HT-29 (cell line): ENCODE data around the gene MVD. TPM values are rescaled to one million over a fixed set of nuclear protein-coding genes. Genes with fewer than 3 reads are reported as not detected.

Experiments used
- DNase-seq: peaks from one replicate; pipeline ENCODE4 v3.0.0-alpha.2; 2015; ENCODE audit warnings: low spot score
- total RNA-seq: library from RNA; depleted of rRNA; stranded (reverse); fragments of >200 nt; shearing (Covaris generic); gene quantifications from 2 replicates; pipeline ENCODE4 v1.2.3, GENCODE V29; 2014

Gene MVD
- total RNA-seq, 1 experiment from 2014 or later: 109 TPM

DNA sequence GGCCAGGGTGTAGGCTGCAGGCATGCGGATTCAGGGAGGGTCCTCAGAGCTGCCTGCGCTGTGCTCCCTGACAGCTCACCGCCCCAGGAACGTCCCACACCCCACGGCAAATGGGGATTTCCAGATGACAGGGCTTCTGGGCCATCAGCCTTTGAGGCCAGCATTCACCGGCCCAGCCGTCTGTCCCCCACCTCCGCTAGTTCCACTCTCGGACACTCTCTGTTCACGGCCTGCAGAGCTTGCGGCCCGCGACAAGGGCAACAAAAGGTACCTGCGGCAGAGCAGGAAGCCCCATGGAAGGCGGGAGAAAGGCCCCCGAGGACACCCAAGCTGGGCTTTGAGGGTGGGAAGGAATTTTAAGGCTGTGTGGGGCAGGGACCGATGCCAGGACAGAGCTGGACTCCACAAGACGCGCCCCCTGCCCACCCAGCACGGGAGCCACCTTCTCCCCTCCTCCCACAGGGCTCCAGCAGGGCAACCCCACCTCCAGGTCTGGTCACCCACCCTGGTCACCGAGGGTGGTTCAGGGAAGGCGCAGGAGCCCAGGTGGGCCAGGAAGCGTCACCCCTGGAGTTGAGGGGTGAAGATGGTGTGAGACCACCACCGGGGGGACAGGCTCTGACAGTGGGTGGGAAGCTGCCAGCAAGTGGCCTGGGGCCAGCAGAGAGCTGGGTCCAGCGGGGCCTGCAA, 6.5 kb downstream of the MVD start:
- DNase-seq: no peak

- DNase-seq: no peak
Observed at GRCh38 chr16:88655733-88656281, 7.1 kb downstream of the MVD start.

DNA sequence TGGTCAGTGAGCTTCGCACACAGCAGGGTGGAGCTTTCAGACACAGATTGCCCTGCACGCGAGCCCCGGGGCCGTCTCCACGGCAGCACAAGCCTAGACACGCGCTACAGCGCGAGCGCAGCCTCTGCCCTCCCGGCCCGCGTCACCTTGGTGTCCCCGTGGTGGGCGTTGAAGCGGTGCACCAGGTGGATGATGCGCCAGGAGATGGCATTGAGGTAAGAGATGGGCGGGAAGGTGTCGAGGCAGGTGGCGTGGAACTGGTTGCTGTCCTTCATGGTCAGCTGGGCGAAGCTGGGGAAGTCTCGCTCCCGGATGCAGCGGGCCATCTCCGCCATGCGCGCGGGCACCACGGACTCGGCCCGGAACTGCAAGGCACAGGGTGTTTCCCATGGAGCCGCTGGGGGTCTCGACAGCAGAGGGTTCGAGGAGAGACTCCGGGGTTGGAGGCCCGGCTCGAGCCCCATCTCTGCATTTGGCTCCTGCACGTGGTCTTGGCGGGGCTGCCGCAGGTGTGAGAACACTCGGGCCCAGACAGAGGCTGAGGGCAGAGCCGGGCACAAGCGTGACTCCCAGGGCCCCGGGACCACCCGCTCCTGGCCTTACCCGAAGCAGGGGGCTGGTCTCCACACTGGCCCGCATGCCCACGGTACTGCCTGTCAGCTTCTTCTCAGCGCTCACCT, 7.7 kb downstream of the MVD start:
- DNase-seq: no peak

DNA sequence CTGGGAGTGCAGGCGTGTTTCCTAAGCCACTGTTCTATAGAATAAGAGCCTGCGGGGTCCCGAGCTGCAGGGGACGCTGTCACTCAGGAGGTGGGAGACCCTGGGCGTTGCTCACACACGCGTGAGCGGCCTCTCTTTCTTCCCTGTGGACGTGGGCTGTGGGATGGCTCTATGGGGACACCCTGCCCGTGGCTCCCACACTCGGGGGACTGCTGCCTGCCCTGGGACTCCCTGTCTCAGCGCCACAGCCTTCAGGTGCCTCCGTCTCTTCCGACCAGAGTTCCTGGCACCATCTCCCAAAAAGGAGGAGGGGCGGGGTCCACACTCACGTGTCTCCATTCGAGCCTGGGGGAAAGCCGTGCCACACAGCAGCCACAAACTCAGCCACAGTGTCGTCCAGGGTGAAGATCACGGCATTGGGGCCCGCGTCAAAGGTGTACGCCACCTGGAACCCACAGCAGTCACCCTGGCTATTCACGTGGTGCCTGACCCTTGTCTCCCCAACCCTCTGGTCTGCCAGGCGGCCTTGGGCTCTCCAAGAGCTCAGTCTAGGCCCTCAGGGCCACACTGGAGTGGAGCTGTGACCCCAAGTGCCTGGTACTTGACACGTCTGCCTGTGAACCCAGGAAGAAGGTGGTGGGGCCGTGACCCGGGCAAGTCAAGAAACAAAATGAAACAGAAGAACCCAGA, 8.4 kb downstream of the MVD start:
- no peak for DNase-seq

- no peak for DNase-seq
Observed at GRCh38 chr16:88653596-88654362, 9.1 kb downstream of the MVD start.

DNA sequence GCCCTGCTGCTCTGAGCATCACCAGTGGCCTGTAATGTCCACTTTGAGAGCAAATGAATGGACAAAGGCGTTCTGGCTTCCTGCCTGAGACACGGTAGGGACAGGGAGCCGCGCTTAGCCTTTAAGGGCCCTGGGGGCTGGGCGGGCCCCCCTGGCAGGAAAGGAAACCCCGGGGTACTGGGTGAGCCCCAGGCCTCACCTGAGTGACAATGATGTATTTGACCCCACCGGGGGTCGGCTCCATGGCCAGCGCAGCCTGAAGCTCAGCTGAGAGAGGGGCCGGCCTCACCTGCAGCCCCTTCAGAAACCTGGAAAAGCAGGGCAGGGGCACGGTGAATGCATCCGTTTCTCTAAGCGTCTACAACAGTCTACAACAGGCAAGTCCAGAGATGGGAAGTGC, 9.8 kb downstream of the MVD start:
- no peak for DNase-seq

DNA sequence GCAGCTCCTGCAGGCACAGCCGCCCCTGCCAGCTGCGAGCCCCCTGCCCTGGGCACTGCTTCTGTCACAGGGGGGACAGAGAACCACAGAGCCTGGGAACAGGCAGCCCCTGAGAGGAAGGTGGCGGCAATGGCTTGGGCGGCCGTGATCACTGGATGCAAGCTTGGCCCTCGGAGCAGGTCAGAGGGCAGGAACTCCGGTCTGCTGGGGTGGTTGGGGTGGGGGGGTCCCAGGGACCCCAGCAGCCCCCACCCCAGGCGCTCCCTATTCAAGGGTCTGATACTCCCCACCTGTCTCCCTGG, 10.2 kb downstream of the MVD start:
- no peak for DNase-seq

GRCh38 chr16:88651989-88652761, 10.7 kb downstream of the MVD start:
- DNase-seq: no peak

DNA sequence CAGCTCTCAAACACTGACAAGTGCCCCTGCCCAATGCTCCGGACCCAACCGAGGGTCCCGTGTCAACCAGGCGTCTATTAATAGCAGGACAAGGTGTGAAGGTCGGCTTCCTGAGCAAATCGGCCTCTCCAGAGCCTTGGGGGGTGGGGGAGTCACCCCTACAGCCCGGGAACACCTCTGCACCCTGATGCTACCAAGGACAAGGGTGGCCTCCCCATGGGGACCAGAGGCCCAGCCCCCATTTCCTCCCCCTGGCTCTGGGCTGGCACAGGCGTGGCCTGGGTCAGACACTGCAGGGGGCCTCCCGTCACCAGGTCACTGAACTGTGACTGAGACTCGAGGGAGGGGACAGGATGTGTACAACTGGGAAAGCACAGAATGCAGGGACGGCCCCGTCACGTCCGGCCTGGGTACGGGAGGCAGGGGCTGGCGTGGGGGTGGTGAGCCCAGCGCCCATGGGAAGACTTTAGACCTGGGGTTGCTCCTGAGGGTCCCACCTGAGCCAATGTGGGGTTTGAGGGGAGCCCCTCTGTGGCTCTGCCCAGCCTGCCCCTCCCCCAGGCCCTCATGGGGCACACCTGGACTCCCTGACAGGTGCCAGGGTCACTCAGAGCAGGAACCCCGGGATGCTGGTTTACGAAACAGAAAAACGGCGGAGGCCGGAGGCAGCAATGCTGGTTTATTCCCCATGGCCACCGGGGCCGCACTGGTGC, 11.5 kb downstream of the MVD start:
- no peak for DNase-seq

DNA sequence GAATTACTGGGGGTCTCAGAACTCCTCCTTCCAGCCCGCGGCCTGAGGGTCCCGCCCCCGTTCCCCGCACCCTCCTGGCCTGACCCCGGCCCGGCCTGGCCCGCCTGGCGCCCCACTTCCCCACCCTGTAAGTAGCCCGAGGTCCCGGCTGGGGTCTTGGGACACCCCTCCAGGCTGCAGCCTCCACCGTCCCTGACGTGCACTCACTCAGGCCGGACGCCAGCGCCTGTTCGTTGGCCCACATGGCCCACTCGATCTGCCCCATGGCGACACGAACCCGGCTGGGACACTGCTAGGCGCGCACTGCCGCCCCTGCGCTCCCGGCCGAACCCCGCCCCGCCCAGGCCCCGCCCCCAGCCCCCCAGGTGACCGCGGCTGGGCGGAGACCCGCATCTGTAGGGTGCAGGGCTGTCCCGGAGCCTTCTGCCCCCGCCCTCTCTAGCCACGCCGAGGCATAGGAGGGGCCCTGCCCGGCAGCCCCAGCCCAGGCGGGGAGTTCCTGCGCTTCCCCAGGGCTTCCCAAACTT, 12.1 kb downstream of the MVD start, which contains the start of gene CYBA:
TSS of gene CYBA (minus strand) at position 305 of the 527 bp plus-strand sequence. CDS start at position 265, 40 bp downstream.
- peak; percentile 78 for DNase-seq

DNA sequence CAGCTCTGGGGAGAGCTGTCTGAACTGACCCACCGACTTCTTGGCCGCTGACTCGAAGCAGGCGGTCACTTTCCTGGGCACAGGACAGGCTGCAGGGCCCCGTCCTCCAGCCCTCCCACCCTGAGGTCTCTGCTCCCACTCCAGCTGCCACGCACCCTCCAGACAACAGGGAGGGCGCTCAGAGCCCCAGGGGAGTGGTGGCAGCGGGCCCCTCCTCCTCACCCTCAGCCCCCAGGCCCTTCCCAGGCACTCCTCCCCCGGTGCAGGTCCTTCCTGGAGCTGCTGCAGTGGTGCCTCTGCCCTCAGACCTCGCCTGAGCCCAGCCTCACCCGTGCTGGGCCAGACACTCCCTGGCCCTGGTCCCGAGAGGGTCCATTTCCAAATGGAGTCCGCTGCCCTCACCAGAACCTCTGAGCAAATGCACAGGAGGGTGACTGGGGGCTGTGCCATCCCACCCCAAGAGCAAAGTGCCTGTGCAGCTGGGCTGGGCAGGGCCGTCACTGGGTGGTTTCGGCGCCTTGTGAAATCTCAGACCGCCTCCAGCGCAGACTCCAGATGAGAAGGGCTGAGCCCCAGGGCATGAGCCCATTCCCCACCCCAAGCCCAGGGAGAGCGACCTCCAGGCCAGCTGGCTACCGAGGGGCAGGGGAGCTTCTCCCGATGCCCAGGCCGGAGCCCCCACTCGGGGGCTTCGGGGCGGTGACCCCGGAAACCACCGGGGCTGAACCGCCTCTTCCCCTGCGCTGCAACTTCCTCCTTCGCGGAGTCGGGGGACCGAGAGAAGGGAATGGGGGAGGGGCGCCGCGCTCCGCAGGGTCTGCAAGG, 12.8 kb downstream of the MVD start:
- peak; percentile 49 for DNase-seq

GRCh38 chr16:88649195-88649923, 13.5 kb downstream of the MVD start:
- no peak for DNase-seq

DNA sequence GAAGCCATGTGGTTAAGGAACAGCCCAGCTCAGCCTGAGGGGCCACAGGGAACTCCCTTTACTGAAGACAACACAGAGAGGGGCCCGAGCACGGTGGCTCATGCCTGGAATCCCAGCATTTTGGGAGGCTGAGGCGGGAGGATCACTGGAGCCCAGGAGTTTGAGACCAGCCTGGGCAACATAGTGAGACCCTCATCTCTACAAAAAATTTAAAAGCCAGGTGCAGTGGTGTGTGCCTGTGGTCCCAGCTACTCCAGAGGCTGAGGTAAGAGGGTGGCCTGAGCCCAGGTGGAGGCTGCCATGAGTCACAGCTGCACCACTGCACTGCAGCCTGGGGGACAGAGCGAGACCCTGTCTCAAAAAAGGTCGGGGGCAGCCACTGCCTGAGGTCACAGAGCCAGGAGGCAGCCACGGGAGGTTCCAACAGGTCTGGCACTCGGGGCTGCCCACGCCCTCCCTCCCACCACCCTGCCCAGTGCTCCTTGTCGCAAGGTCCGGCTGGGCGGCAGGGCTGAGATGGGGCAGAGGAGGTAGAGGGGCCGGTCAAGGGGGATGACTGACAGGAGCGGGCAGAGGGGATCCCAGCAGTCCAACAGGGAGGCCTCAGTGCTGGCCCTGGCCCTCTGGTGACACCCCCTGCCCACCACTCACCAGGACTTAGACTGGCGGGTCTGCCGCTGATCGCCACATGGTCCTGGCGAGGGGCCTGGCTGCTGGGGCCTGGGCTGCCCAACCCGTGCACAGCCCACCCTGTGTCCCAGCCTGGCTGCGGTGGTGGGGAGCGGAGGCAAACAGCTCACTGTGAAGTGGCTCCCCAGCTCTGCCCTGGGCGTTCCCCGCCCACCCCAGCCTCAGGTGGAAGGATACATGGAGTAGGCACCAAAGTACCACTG, 15.5 kb downstream of the MVD start:
- no peak for DNase-seq

DNA sequence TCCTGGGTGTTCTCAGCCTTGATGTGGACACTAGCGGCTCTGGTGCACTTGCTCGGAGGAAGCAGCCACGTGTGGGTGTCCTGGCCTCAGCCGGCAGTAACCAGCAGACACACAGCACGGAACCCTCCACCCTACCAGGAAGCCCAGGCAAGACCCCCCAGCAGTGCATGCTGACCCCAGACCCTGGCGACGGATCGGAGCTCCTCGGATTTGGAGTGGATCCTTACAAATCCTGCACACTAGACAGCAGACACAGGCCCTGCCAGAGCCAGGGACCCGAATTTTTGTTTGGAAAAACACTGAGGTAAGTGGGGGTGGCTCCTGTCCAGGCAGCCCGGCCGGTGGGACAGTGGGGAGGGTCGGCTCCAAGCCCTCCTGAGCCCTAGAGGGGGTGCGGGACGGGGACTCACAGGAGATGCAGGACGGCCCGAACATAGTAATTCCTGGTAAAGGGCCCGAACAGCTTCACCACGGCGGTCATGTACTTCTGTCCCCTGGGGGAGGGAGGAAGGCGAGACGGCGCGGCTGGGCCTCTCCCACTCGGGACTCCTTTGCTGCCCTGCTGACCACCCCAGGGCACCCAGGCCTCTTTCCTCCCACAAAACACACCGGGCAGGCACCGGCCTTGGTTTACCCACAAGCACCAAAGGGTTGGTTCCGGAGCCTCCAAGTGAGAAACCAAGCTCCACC, 16.4 kb downstream of the MVD start:
- no peak for DNase-seq

DNA sequence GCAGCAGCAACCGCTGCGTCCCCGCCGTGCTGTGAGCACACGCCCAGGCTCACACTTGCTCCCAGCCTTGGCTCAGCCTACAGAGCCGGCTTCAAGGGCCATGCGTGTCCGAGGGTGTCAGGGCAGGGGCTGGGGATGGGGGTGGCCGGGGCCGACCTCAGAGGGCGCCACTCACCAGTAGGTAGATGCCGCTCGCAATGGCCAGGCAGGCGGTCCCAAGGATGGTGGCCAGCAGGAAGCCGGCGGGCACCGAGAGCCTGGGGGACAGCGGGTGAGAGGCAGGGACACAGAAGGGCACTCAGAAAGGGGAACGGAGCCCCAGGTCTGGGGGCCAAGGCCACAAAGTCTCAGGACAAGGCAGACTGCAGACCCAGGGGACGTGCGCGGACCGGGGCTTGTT, 16.9 kb downstream of the MVD start:
- DNase-seq: no peak

DNA sequence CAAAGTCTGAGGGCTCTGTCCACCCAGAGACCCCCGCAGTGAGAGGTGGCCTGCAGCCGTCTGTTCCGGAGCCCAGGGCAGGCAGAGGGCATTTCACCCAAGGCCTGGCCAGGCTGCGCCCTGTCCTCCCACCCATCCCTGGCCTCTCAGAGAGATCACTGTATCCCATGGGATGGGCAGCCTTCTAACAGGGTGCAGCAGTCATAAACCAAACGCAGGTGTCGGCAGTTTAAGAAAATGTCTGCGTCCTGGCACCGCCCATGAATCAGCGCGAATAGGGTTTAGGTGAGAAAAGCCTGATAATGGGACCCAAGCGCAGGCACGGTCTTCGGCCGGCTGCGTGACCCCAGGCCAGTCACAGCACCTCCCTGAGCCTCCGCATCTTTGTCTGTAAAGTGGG, 17.4 kb downstream of the MVD start:
- no peak for DNase-seq

DNA sequence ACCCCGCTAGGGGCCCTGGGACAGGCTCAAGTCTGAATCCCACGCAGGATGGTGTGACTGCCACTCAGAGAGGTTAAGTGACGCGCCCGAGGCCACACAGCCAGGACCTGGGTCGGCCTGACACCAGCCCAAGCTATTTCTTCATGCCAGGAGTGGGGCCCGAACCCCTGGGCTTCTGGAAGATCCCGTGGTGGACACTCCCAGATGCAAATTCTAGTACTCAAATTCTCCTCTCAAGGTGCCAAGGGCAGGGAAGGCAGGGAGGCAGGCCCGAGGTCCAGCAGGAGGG, 19.3 kb downstream of the MVD start:
- DNase-seq: no peak
